PFSK-1 (cell line): Measurements from ENCODE around the gene UGT2A2.

Experiments used
- FOXP2 ChIP-seq: optimal IDR thresholded peaks from 2 replicates; pipeline ENCODE3; 2011; ENCODE audit warnings: borderline replicate concordance, control low read depth, inconsistent platforms; ENCODE audit not compliant: insufficient read depth; ENCODE audit errors: extremely low read length, extremely low read depth
- POLR2AphosphoS5 ChIP-seq: IDR thresholded peaks from 2 replicates; pipeline ENCODE4 v1.6.1; 2012; ENCODE audit warnings: low read depth, mild to moderate bottlenecking, control low read depth, low read length, moderate library complexity
- SIN3A ChIP-seq: IDR thresholded peaks from 2 replicates; pipeline ENCODE4 v1.6.1; 2012; ENCODE audit warnings: mild to moderate bottlenecking, low read length, moderate library complexity, borderline replicate concordance; ENCODE audit not compliant: insufficient read depth
- TAF1 ChIP-seq: IDR thresholded peaks from 2 replicates; pipeline ENCODE4 v1.6.1; 2012; ENCODE audit warnings: low read length, control low read depth, borderline replicate concordance; ENCODE audit not compliant: insufficient read depth
- TF ChIP-seq, protein P1 (sequence below), 2 experiments: IDR thresholded peaks; 2 replicates each; pipeline versions ENCODE4 v1.6.1 to v1.8.0; 2011 to 2012; ENCODE audit warnings: low read depth in 2 of 2, low read length in 2 of 2, control low read depth in 1 of 2, inconsistent platforms in 1 of 2, mild to moderate bottlenecking in 1 of 2, moderate library complexity in 1 of 2; ENCODE audit not compliant: insufficient read depth in 1 of 2

UGT2A2 gene

DNA sequence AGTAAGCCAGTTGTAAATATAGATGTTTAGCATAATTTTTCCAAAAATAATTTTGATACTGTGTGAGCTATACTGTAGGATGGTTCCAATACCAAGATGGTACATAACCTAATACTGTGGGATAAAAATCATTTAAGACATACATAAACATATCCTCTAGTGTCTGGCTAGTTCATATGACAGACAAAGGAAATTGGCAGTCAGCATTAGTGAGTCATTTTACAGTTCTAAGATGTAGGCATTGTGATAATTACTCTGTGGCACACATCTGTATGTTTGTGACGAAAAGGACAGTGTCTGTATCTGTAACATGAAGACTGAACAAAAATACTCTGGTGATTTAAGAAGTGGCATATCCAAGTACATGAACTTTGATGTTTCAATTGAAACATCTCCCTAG, 49.6 kb downstream of the UGT2A2 start:
- TF ChIP-seq TAF1 (no peak), POLR2AphosphoS5 (no peak)
- TF ChIP-seq, protein P1, sequence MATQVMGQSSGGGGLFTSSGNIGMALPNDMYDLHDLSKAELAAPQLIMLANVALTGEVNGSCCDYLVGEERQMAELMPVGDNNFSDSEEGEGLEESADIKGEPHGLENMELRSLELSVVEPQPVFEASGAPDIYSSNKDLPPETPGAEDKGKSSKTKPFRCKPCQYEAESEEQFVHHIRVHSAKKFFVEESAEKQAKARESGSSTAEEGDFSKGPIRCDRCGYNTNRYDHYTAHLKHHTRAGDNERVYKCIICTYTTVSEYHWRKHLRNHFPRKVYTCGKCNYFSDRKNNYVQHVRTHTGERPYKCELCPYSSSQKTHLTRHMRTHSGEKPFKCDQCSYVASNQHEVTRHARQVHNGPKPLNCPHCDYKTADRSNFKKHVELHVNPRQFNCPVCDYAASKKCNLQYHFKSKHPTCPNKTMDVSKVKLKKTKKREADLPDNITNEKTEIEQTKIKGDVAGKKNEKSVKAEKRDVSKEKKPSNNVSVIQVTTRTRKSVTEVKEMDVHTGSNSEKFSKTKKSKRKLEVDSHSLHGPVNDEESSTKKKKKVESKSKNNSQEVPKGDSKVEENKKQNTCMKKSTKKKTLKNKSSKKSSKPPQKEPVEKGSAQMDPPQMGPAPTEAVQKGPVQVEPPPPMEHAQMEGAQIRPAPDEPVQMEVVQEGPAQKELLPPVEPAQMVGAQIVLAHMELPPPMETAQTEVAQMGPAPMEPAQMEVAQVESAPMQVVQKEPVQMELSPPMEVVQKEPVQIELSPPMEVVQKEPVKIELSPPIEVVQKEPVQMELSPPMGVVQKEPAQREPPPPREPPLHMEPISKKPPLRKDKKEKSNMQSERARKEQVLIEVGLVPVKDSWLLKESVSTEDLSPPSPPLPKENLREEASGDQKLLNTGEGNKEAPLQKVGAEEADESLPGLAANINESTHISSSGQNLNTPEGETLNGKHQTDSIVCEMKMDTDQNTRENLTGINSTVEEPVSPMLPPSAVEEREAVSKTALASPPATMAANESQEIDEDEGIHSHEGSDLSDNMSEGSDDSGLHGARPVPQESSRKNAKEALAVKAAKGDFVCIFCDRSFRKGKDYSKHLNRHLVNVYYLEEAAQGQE (IDR thresholded peaks at IDR 0.05; ENCODE audit: insufficient read depth in 1 of 2, low read depth in 2 of 2, low read length in 2 of 2): no peak

DNA sequence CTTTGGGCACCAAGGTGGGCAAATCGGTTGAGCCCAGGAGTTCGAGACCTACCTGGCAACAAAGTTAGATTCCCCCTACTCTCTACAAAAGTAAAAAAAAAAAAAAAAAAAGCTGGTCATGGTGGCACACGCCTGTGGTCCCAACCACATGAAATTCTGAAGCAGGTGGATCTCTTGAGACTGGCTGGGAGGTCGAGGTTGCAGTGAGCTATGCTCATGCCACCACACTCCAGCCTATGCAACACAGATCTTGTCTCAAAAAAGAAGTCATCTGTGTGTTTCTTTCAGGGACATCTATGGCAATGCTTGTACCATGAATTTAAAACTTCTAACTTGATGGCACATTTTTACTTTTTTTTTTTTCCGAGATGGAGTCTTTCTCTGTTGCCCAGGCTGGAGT, 55.3 kb downstream of the UGT2A2 start:
- TF ChIP-seq POLR2AphosphoS5: no peak

DNA sequence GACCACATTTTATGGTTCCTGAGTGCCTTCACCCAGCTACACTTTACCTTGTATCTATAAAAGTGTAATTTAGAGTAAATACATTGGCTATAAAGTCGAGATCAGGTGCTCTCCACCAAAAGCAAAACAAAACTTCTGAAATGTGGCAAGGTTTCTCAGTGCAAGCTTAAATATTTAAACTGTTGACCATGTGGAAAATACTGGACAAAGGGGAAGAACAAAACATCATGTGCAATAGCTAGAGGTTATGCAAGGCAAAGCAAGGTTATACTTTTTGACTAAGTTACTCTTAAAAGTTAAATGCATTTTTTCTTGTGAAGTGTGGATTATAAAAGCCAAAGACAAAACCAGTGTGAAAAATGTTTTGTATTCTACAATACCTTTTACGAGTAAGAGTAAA, 55.9 kb downstream of the UGT2A2 start:
- TF ChIP-seq TAF1 (no peak), SIN3A (no peak), FOXP2 (no peak), POLR2AphosphoS5 (no peak)
- TF ChIP-seq, protein P1 (IDR thresholded peaks at IDR 0.05; ENCODE audit: insufficient read depth in 1 of 2, low read depth in 2 of 2, low read length in 2 of 2): no peak

DNA sequence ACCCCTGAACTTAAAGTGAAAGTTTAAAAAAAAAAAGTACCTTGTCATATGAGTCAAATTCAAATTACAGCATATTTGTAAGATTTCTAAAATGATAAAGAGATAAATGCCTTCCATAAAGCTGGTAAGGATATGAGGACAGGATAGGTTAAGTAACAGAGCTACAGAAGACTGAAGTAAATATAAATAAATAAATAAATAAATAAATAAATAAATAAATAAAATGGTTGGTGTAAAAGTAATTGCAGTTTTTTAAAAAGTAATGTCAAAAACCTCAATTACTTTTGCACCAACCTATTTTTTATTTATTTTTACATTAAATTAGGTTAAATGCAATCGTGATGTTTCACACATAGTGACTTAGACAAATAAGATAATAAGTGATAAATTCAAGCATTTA, 62.2 kb downstream of the UGT2A2 start:
- TF ChIP-seq POLR2AphosphoS5 (no peak), TAF1 (no peak), SIN3A (no peak), FOXP2 (no peak)
- TF ChIP-seq, protein P1 (IDR thresholded peaks at IDR 0.05; ENCODE audit: insufficient read depth in 1 of 2, low read depth in 2 of 2, low read length in 2 of 2): no peak

DNA sequence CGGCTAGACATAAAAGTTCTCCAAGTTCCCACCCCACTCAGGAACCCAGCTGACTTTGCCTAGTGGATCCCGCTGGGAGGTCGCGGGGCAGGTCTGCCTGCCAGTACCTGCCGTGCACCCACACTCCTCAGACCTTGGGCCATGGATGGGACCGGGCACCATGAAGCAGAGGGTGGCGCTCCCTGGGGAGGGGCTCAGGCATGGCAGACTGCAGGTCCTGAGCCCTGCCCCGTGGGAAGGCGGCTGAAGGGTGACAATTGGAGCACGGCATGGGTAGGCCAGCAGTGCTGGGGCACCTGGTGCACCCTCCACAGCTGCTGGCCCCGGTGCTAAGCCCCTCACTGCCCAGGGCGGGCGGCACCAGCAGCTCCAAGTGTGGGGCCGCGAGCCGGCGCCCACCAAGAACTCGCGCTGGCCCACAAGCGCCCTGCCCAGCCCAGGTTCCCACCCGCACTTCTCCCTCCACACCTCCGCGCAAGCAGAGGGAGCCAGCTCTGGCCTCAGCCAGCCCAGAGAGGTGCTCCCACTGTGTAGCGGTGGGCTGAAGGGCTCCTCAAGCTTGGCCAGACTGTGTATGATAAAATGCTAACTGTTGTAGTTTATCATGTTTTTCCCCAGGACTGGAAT, 63.1 kb downstream of the UGT2A2 start:
- no peak for TF ChIP-seq TAF1
- TF ChIP-seq POLR2AphosphoS5: no peak
- TF ChIP-seq, protein P1 (IDR thresholded peaks at IDR 0.05; ENCODE audit: insufficient read depth in 1 of 2, low read depth in 2 of 2, low read length in 2 of 2): no peak
- no peak for TF ChIP-seq FOXP2
- no peak for TF ChIP-seq SIN3A
